Mesothelial cell of epicardium (in vitro differentiated cells): ENCODE results near the gene SYNGR3. TPM values are rescaled to one million over a fixed set of nuclear protein-coding genes. Genes with fewer than 3 reads are reported as not detected.
A peak's percentile ranks its signal among the peaks of the same experiment; 100 is the strongest.

Source experiments
- DNase-seq, 2 experiments: peaks; one replicate each; pipeline ENCODE4 v3.0.0; 2021; ENCODE audit warnings: low spot score in 2 of 2; ENCODE audit not compliant: unreplicated experiment in 2 of 2
- H3K27ac Mint-ChIP-seq: 2 replicates; pipeline ENCODE4 v1.8.0; 2021; ENCODE audit warnings: mixed read lengths
- H3K27me3 Mint-ChIP-seq: 2 replicates; pipeline ENCODE4 v1.8.0; 2021; ENCODE audit warnings: low read depth, mixed read lengths
- H3K36me3 Mint-ChIP-seq: 2 replicates; pipeline ENCODE4 v1.8.0; 2021; ENCODE audit warnings: mixed read lengths
- H3K4me1 Mint-ChIP-seq: 2 replicates; pipeline ENCODE4 v1.8.0; 2021; ENCODE audit warnings: mixed read lengths
- H3K4me3 Mint-ChIP-seq: 2 replicates; pipeline ENCODE4 v1.8.0; 2021; ENCODE audit warnings: mild to moderate bottlenecking, moderate library complexity, mixed read lengths
- H3K9me3 Mint-ChIP-seq: 2 replicates; pipeline ENCODE4 v1.8.0; 2021; ENCODE audit warnings: mixed read lengths
- CTCF ChIP-seq: fragments of 200-600 bp; sonication (generic); IDR thresholded peaks from one replicate; pipeline ENCODE4 v1.5.0; 2021; ENCODE audit warnings: antibody characterized with exemption; ENCODE audit not compliant: unreplicated experiment
- total RNA-seq: library from RNA; stranded (reverse); gene quantifications from 3 replicates; pipeline ENCODE4 v1.2.1, GENCODE V29; 2021

Gene SYNGR3
- total RNA-seq, 1 donor from 2014 or later, result 1.0 TPM

GRCh38 chr16:1980030-1980769 lies 9.6 kb upstream of the SYNGR3 start:
- no peak for TF ChIP-seq CTCF
- peaks cover 12% of the 10 kb centered on the region for H3K4me1 Mint-ChIP-seq
- H3K27me3 Mint-ChIP-seq, result peaks cover 51% of the 10 kb centered on the region
- H3K9me3 Mint-ChIP-seq, result no peaks in the 10 kb centered on the region
- H3K4me3 Mint-ChIP-seq, result no peak overlapping the region
- no peak for DNase-seq
- peaks cover 6% of the 10 kb centered on the region for H3K36me3 Mint-ChIP-seq
- no peak overlapping the region for H3K27ac Mint-ChIP-seq

- no peak for TF ChIP-seq CTCF
- no peak overlapping the region for H3K4me3 Mint-ChIP-seq
- peaks cover 15% of the 10 kb centered on the region for H3K4me1 Mint-ChIP-seq
- no peak overlapping the region for H3K27ac Mint-ChIP-seq
- no peak for DNase-seq
- H3K36me3 Mint-ChIP-seq, result peaks cover 6% of the 10 kb centered on the region
- peaks cover 51% of the 10 kb centered on the region for H3K27me3 Mint-ChIP-seq
- H3K9me3 Mint-ChIP-seq, result no peaks in the 10 kb centered on the region
Observed at GRCh38 chr16:1980770-1981087, 9.0 kb upstream of the SYNGR3 start.

- no peak for TF ChIP-seq CTCF
- Mint-ChIP-seq H3K9me3 (no peaks in the 10 kb centered on the region), H3K27ac (no peak within 1 kb of the TSS), H3K4me3 (peak within 1 kb of the TSS; percentile 29), H3K36me3 (peaks cover 5% of the 10 kb centered on the region), H3K27me3 (peaks cover 51% of the 10 kb centered on the region), H3K4me1 (peaks cover 15% of the 10 kb centered on the region)
- no peak for DNase-seq
Observed at GRCh38 chr16:1981398-1981836, 8.4 kb upstream of the SYNGR3 start, which contains the start of gene NOXO1. Gene NOXO1 (minus strand): TSS chr16:1981469. CDS start chr16:1981179, 290 bp downstream.

GRCh38 chr16:1982013-1982433 lies 7.7 kb upstream of the SYNGR3 start:
- H3K4me1 Mint-ChIP-seq, result peaks cover 15% of the 10 kb centered on the region
- no peak for DNase-seq
- peaks cover 52% of the 10 kb centered on the region for H3K27me3 Mint-ChIP-seq
- H3K27ac Mint-ChIP-seq, result no peak overlapping the region
- no peak for TF ChIP-seq CTCF
- no peak overlapping the region for H3K4me3 Mint-ChIP-seq
- H3K36me3 Mint-ChIP-seq, result peaks cover 11% of the 10 kb centered on the region
- H3K9me3 Mint-ChIP-seq, result no peaks in the 10 kb centered on the region

- H3K4me3 Mint-ChIP-seq, result peak overlapping the region; percentile 72
- DNase-seq, result no peak
- TF ChIP-seq CTCF, result no peak
- no peaks in the 10 kb centered on the region for H3K9me3 Mint-ChIP-seq
- peaks cover 52% of the 10 kb centered on the region for H3K27me3 Mint-ChIP-seq
- peak overlapping the region; percentile 30 for H3K27ac Mint-ChIP-seq
- peaks cover 15% of the 10 kb centered on the region for H3K4me1 Mint-ChIP-seq
- peaks cover 9% of the 10 kb centered on the region for H3K36me3 Mint-ChIP-seq
Observed at GRCh38 chr16:1982991-1983543, 6.7 kb upstream of the SYNGR3 start.
